Endothelial cell of umbilical vein (primary cell): ENCODE measurements around the gene SYNPO2. TPM values are rescaled to one million over a fixed set of nuclear protein-coding genes. Genes with fewer than 3 reads are reported as not detected.

Source experiments
- BruUV-seq: library from RNA; stranded (reverse); fragments of 400-500 nt; replicated peaks from 2 replicates; lab custom pipeline; 2021; lab: Mats Ljungman, UMichigan
- CTCF ChIA-PET: fragments of 300-600, 350-600 bp; sonication (Branson Sonifier 250); formaldehyde crosslinking; loops from one replicate; lab custom pipeline; 2021; ENCODE audit warnings: antibody characterized with exemption, inconsistent platforms; lab: Charles Lee
- POLR2A ChIA-PET: fragments of 300-600, 350-600 bp; sonication (Branson Sonifier 250); formaldehyde crosslinking; loops from one replicate; lab custom pipeline; 2021; ENCODE audit warnings: antibody characterized with exemption, inconsistent platforms; lab: Charles Lee
- DNase-seq: peaks from one replicate; pipeline ENCODE4 v3.0.0-alpha.2; 2011; ENCODE audit warnings: low read depth, low spot score
- FAIRE-seq: peaks from 2 replicates; lab custom pipeline; 2011; peaks lifted over from hg19 to GRCh38; lab: Jason Lieb, UNC
- H2AFZ ChIP-seq: 2 replicates; pipeline ENCODE4 v1.6.0; 2012; ENCODE audit warnings: low read depth, low read length, control low read depth, inconsistent platforms
- H3K27ac ChIP-seq: 2 replicates; pipeline ENCODE4 v1.5.1; 2011; ENCODE audit warnings: low read depth, mild to moderate bottlenecking, control low read depth, low read length, moderate library complexity; ENCODE audit not compliant: insufficient read depth
- H3K27me3 ChIP-seq, 2 experiments: 2 replicates each; pipeline versions ENCODE4 v1.6.0 to v1.6.1; 2011; ENCODE audit warnings: low read length in 2 of 2, mixed read lengths in 1 of 2; ENCODE audit not compliant: control insufficient read depth in 2 of 2, insufficient read depth in 2 of 2
- H3K36me3 ChIP-seq, 2 experiments: 2 replicates in 1 of 2; 3 replicates in 1 of 2; pipeline ENCODE4 v1.5.1; 2011; ENCODE audit warnings: low read length in 2 of 2, mild to moderate bottlenecking in 1 of 2, moderate library complexity in 1 of 2; ENCODE audit not compliant: control insufficient read depth in 2 of 2, insufficient read depth in 2 of 2; ENCODE audit errors: extremely low read depth in 1 of 2
- H3K4me1 ChIP-seq: 3 replicates; pipeline ENCODE4 v1.5.1; 2011; ENCODE audit warnings: mild to moderate bottlenecking, low read length; ENCODE audit not compliant: control insufficient read depth, insufficient read depth; ENCODE audit errors: extremely low read depth
- H3K4me2 ChIP-seq: 2 replicates; pipeline ENCODE4 v1.6.1; 2011; ENCODE audit warnings: low read length, control low read depth, mixed read lengths; ENCODE audit not compliant: insufficient read depth
- H3K4me3 ChIP-seq, 3 experiments: fragments of 200-600 bp in 1 of 3; sonication (generic), shearing (Covaris generic) in 1 of 3; replicated peaks in 1 of 3; 2 replicates each; pipeline ENCODE4 v1.5.1; 2011 to 2016; ENCODE audit warnings: control low read depth in 3 of 3, low read length in 3 of 3, mild to moderate bottlenecking in 2 of 3, inconsistent platforms in 1 of 3, low read depth in 1 of 3, moderate library complexity in 1 of 3; ENCODE audit not compliant: insufficient read depth in 1 of 3
- H3K79me2 ChIP-seq: 2 replicates; pipeline ENCODE4 v1.6.0; 2012; ENCODE audit warnings: low read length, inconsistent platforms; ENCODE audit not compliant: control insufficient read depth, insufficient read depth
- H3K9ac ChIP-seq: replicated peaks from 2 replicates; pipeline ENCODE3; 2011; ENCODE audit warnings: low read length, control low read depth; ENCODE audit not compliant: insufficient read depth; ENCODE audit errors: extremely low read depth
- H3K9me1 ChIP-seq: replicated peaks from 3 replicates; pipeline ENCODE4 v1.6.0; 2011; ENCODE audit warnings: mild to moderate bottlenecking, low read length; ENCODE audit not compliant: control insufficient read depth, insufficient read depth; ENCODE audit errors: extremely low read depth
- H3K9me3 ChIP-seq: replicated peaks from 2 replicates; pipeline ENCODE4 v1.5.1; 2012; ENCODE audit warnings: low read length, inconsistent platforms; ENCODE audit not compliant: control insufficient read depth, insufficient read depth
- H4K20me1 ChIP-seq: replicated peaks from 2 replicates; pipeline ENCODE3; 2011; ENCODE audit warnings: mild to moderate bottlenecking, low read length; ENCODE audit not compliant: control insufficient read depth, insufficient read depth; ENCODE audit errors: extremely low read depth
- CTCF ChIP-seq, 2 donors: IDR thresholded peaks; 1 replicate in 1 of 2; 2 replicates in 1 of 2; pipeline ENCODE4 v1.5.1; 2011; ENCODE audit warnings: low read length in 2 of 2, mild to moderate bottlenecking in 2 of 2, moderate library complexity in 2 of 2, control low read depth in 1 of 2, inconsistent platforms in 1 of 2, low read depth in 1 of 2; ENCODE audit not compliant: insufficient read depth in 1 of 2; ENCODE audit errors: extremely low read depth in 1 of 2
- EZH2 ChIP-seq: IDR thresholded peaks from 2 replicates; pipeline ENCODE4 v1.6.1; 2012; ENCODE audit warnings: borderline replicate concordance, low read depth, mild to moderate bottlenecking, moderate library complexity, low read length, inconsistent platforms; ENCODE audit not compliant: severe bottlenecking
- FOS ChIP-seq: IDR thresholded peaks from 2 replicates; pipeline ENCODE4 v1.6.1; 2011; ENCODE audit warnings: mild to moderate bottlenecking, low read length, moderate library complexity, borderline replicate concordance; ENCODE audit not compliant: insufficient read depth
- GATA2 ChIP-seq: IDR thresholded peaks from 2 replicates; pipeline ENCODE4 v1.7.0; 2011; ENCODE audit warnings: low read depth, mild to moderate bottlenecking, moderate library complexity, mixed read lengths, low read length; ENCODE audit not compliant: insufficient read length, insufficient read depth
- JUN ChIP-seq: IDR thresholded peaks from 2 replicates; pipeline ENCODE4 v1.6.1; 2011; ENCODE audit warnings: borderline replicate concordance, low read depth; ENCODE audit not compliant: insufficient read length, insufficient read depth
- MYC ChIP-seq: IDR thresholded peaks from one replicate; pipeline ENCODE4 v1.6.1; 2011; ENCODE audit warnings: mild to moderate bottlenecking, low read depth, low read length
- POLR2A ChIP-seq: IDR thresholded peaks from 2 replicates; pipeline ENCODE4 v1.6.1; 2012; ENCODE audit warnings: low read depth, mild to moderate bottlenecking, control low read depth, low read length
- POLR2AphosphoS5 ChIP-seq: IDR thresholded peaks from 2 replicates; pipeline ENCODE4 v1.6.1; 2012; ENCODE audit warnings: low read depth, mild to moderate bottlenecking, control low read depth, low read length, moderate library complexity; ENCODE audit not compliant: insufficient read depth
- dilution Hi-C: fragments of 300-500 bp; cut with MboI; formaldehyde crosslinking; loops from one replicate; pipeline ENCODE4 v1.15.0; 2019; ENCODE audit warnings: low sequenced_read_pairs; ENCODE audit not compliant: extremely low pct_ligation_motif_present
- intact Hi-C: fragments of 100-400 bp; cut with micrococcal nuclease; formaldehyde crosslinking; loops from one replicate; pipeline ENCODE4 v1.10.0; 2022
- polyA plus RNA-seq, 4 experiments: library from polyadenylated mRNA; depleted of rRNA in 3 of 4; stranded (reverse) in 3 of 4; unstranded in 1 of 4; fragments of >200 nt; gene quantifications; 2 replicates each; pipeline versions ENCODE4 v1.2.1 to v1.2.3, GENCODE V29; 2011 to 2012; ENCODE audit warnings: missing spikeins in 1 of 4
- total RNA-seq: library from RNA; stranded (reverse); gene quantifications from 2 replicates; pipeline ENCODE4 v1.2.3, GENCODE V29; 2021
- TF ChIP-seq, protein P1 (sequence below): IDR thresholded peaks from 2 replicates; pipeline ENCODE4 v1.6.1; 2011; ENCODE audit not compliant: insufficient read depth, insufficient read length

SYNPO2 gene
- total and polyA plus RNA-seq, 2 donors (not counting 3 experiments of a cell fraction or from before 2014, with no cell fraction given), result 0.06 to 0.13 TPM

DNA sequence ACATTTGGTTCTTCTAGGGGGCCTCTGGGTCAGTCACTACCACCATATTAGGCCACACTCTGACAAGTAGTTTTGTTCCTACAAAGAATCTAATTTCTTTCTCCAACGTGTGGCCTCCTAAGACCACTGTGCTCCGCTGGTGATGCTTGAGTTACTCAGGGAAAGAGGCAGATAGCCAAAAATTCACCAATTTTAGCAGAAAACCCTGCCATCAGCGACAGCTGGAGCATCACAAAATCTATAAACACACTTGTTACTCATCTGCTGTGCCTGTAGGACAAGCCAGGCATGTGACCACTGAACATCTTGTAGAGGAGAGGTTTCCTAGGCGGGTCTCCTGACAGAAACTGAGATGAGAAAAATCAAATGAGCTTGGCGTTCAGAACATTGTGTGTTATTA lies 105.4 kb downstream of the SYNPO2 start:
- no TSS peak for BruUV-seq
- no peak overlapping the region for H3K27ac ChIP-seq
- CTCF ChIA-PET, result interaction anchor here (1.4 kb wide), 1 partner anchor 10 kb away, joined by 3 read pairs; no protein-coding TSS in a partner anchor

GRCh38 chr4:118995693-118996391 lies 107.2 kb downstream of the SYNPO2 start:
- CTCF ChIA-PET, result interaction anchor here (0.9 kb wide), 1 partner anchor 12 kb away, joined by 4 read pairs; no protein-coding TSS in a partner anchor
- FAIRE-seq, result no peak
- H3K4me2 ChIP-seq, result no peak overlapping the region
- no peaks in the 10 kb centered on the region for H3K9me1 ChIP-seq
- no peak overlapping the region for H3K9ac ChIP-seq
- no peaks in the 10 kb centered on the region for H4K20me1 ChIP-seq
- no peaks in the 10 kb centered on the region for H3K36me3 ChIP-seq
- H3K4me1 ChIP-seq, result no peaks in the 10 kb centered on the region
- H3K27ac ChIP-seq, result no peak overlapping the region
- dilution Hi-C loops (no loop called here), intact Hi-C loops (no loop called here)
- POLR2A ChIA-PET, result no interaction called here
- H3K9me3 ChIP-seq, result no peaks in the 10 kb centered on the region
- no peaks in the 10 kb centered on the region for H3K79me2 ChIP-seq
- H3K27me3 ChIP-seq, result peaks cover 3% of the 10 kb centered on the region in 2 experiments
- no peak for TF ChIP-seq EZH2
- TF ChIP-seq CTCF (IDR thresholded peaks at IDR 0.05; ENCODE audit: extremely low read depth in 1 of 2, insufficient read depth in 1 of 2, low read depth in 1 of 2, low read length in 2 of 2), result no peak
- TF ChIP-seq MYC, result no peak
- no peak for TF ChIP-seq FOS
- no peak for TF ChIP-seq GATA2
- TF ChIP-seq, protein P1, sequence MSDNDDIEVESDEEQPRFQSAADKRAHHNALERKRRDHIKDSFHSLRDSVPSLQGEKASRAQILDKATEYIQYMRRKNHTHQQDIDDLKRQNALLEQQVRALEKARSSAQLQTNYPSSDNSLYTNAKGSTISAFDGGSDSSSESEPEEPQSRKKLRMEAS, result no peak
- TF ChIP-seq JUN, result no peak
- TF ChIP-seq POLR2A, result no peak
- no peak for TF ChIP-seq POLR2AphosphoS5
- H3K4me3 ChIP-seq, result no peak overlapping the region
- no peak for DNase-seq
- BruUV-seq, result no TSS peak
- H2AFZ ChIP-seq, result no peak overlapping the region

More for the DNA sequence above, 105.4 kb downstream of the SYNPO2 start:
- Histone ChIP-seq H2AFZ (no peak overlapping the region), H3K4me1 (no peaks in the 10 kb centered on the region), H3K27me3 (peaks cover 0 to 3% of the 10 kb centered on the region in 2 experiments), H4K20me1 (no peaks in the 10 kb centered on the region), H3K9ac (no peak overlapping the region), H3K4me2 (no peak overlapping the region), H3K9me1 (no peaks in the 10 kb centered on the region), H3K79me2 (no peaks in the 10 kb centered on the region), H3K36me3 (no peaks in the 10 kb centered on the region), H3K9me3 (no peaks in the 10 kb centered on the region), H3K4me3 (no peak overlapping the region)
- TF ChIP-seq, protein P1, result no peak
- no peak for TF ChIP-seq EZH2
- TF ChIP-seq MYC, result no peak
- no peak for TF ChIP-seq POLR2AphosphoS5
- POLR2A ChIA-PET, result no interaction called here
- FAIRE-seq (no peak), DNase-seq (no peak)
- intact Hi-C loops (no loop called here), dilution Hi-C loops (no loop called here)
